Measurements from ENCODE around the gene DCDC2. TPM values are rescaled to one million over a fixed set of nuclear protein-coding genes. Genes with fewer than 3 reads are reported as not detected.
"Not testable (repeated sequence)": the region's sequence is repeated elsewhere in the genome, so short reads cannot be mapped to it uniquely, and the experiment has no call there.

Gene DCDC2
- total and polyA plus RNA-seq, 7 donors: under 0.01 to 1.6 (median 0.53) TPM; not detected in 3

DNA sequence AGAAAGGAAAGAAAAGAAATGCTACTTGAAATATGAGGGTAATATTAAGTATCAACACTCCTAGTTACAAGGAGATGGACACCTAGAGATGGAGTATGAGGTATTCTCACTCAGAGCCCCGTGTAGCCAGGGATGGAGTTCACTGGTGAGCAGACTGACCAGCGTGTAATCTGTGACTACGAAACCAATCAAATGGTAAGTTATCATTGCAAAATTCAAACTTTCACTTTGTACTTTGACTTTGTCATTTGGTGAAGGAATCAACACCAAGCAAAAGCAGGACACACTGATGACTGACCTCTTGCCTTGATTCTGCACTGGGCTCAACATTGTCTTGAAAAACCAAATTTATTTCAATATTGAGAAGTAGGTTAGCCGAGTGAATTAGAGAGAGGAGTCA, 51.8 kb downstream of the DCDC2 start:
- intact Hi-C loops (cut with DNase I): no loop called here
- TF ChIP-seq, protein P1, sequence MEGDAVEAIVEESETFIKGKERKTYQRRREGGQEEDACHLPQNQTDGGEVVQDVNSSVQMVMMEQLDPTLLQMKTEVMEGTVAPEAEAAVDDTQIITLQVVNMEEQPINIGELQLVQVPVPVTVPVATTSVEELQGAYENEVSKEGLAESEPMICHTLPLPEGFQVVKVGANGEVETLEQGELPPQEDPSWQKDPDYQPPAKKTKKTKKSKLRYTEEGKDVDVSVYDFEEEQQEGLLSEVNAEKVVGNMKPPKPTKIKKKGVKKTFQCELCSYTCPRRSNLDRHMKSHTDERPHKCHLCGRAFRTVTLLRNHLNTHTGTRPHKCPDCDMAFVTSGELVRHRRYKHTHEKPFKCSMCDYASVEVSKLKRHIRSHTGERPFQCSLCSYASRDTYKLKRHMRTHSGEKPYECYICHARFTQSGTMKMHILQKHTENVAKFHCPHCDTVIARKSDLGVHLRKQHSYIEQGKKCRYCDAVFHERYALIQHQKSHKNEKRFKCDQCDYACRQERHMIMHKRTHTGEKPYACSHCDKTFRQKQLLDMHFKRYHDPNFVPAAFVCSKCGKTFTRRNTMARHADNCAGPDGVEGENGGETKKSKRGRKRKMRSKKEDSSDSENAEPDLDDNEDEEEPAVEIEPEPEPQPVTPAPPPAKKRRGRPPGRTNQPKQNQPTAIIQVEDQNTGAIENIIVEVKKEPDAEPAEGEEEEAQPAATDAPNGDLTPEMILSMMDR (IDR thresholded peaks at IDR 0.05): no peak
- TF ChIP-seq POLR2AphosphoS5 (IDR thresholded peaks at IDR 0.05): no peak
- no peak for TF ChIP-seq EP300 (IDR thresholded peaks at IDR 0.05)
- no peak for TF ChIP-seq POLR2A (IDR thresholded peaks at IDR 0.05)

DNA sequence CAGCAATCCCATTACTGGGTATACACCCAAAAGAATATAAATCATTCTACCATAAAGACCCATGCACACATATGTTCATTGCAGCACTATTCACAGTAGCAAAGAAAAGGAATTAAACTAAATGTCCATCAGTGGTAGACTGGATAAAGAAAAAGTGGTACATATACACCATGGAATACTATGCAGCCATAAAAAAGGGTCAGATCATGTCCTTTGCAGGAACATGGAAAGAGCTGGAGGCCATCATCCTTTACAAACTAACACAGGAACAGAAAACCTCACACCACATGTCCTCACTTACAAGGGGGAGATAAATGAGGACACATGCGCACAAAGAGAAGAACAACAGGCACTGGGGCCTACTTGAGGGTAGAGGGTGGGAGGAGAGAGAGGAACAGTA, 60.9 kb downstream of the DCDC2 start:
- no peak overlapping the region for H3K4me3 ChIP-seq
- 69 to 100% methylated on average over 1 of the region's 1 CpG for WGBS, 2 donors
- intact Hi-C loops (cut with DNase I): no loop called here
- H3K9me3 ChIP-seq: peaks cover 0 to 3% (median 0%) of the 10 kb centered on the region in 4 donors
- no peaks in the 10 kb centered on the region for H3K27me3 ChIP-seq
- no peaks in the 10 kb centered on the region for H3K4me1 ChIP-seq
- TF ChIP-seq POLR2A (IDR thresholded peaks at IDR 0.05) (no peak), POLR2AphosphoS5 (IDR thresholded peaks at IDR 0.05) (no peak), EP300 (IDR thresholded peaks at IDR 0.05) (no peak)
- TF ChIP-seq, protein P1 (IDR thresholded peaks at IDR 0.05): no peak
- H3K27ac ChIP-seq: no peak overlapping the region
- H3K36me3 ChIP-seq: no peaks in the 10 kb centered on the region
- no peak for DNase-seq

More for the DNA sequence above, 51.8 kb downstream of the DCDC2 start:
- no peak overlapping the region for H3K27ac ChIP-seq
- H3K9me3 ChIP-seq: no peaks in the 10 kb centered on the region
- DNase-seq: no peak
- no peaks in the 10 kb centered on the region for H3K4me1 ChIP-seq
- WGBS, 2 donors: 88 to 91% methylated on average over 4 of the region's 4 CpGs
- no peaks in the 10 kb centered on the region for H3K27me3 ChIP-seq
- H3K4me3 ChIP-seq: no peak overlapping the region
- no peaks in the 10 kb centered on the region for H3K36me3 ChIP-seq

DNA sequence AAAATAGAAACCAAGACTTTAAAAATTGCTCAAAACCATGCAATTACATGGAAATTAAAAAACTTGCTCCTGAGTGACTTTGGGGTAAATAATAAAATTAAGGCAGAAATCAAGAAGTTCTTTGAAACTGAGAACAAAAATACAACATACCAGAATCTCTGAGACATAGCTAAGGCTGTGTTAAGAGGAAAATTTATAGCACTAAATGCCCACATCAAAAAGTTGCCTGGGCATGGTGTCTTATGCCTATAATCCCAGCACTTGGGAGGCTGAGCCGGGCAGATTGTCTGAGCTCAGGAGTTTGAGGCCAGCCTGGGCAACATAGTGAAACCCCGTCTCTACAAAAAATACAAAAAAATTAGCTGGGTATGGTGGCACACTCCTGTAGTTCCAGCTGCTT, 64.0 kb downstream of the DCDC2 start:
- H3K27ac ChIP-seq; H3K36me3 ChIP-seq; H3K4me1 ChIP-seq; H3K4me3 ChIP-seq; intact Hi-C loops (cut with DNase I); H3K27me3 ChIP-seq; H3K9me3 ChIP-seq; DNase-seq: not testable (repeated sequence)
- WGBS, 2 donors: 95% methylated on average over 2 of the region's 2 CpGs

DNA sequence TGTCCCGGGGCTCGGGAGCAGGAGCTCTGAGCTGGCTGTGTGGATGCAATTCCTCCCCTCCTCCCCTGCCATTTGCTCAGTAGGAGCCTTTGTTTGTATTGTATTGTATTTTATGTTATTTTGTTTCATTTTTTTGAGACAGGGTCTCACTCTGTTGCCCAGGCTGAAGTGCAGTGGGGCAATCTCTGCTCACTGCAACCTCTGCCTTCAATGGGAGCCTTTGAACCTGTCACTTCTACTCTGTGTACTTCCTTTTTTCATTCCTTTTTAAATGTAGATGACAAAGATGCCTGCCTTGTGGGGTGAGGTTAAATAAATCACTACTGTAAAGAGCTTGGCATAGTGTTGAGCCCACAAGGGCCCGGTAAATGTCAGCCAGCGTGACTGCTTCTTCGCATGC, 70.6 kb downstream of the DCDC2 start:
- 94 to 95% methylated on average over 5 of the region's 5 CpGs for WGBS, 2 donors
- TF ChIP-seq POLR2A (IDR thresholded peaks at IDR 0.05): no peak
- no peak for TF ChIP-seq POLR2AphosphoS5 (IDR thresholded peaks at IDR 0.05)
- no peak for TF ChIP-seq EP300 (IDR thresholded peaks at IDR 0.05)
- TF ChIP-seq, protein P1 (IDR thresholded peaks at IDR 0.05): no peak
- Histone ChIP-seq H3K4me1 (peaks cover 0 to 13% (median 6%) of the 10 kb centered on the region in 4 donors), H3K4me3 (no peak overlapping the region), H3K27ac (no peak overlapping the region), H3K9me3 (no peaks in the 10 kb centered on the region), H3K27me3 (no peaks in the 10 kb centered on the region), H3K36me3 (no peaks in the 10 kb centered on the region)
- intact Hi-C loops (cut with DNase I): loop anchor here (10.0 kb wide), 1 partner anchor 98 kb away; no protein-coding TSS in a partner anchor
- no peak for DNase-seq

DNA sequence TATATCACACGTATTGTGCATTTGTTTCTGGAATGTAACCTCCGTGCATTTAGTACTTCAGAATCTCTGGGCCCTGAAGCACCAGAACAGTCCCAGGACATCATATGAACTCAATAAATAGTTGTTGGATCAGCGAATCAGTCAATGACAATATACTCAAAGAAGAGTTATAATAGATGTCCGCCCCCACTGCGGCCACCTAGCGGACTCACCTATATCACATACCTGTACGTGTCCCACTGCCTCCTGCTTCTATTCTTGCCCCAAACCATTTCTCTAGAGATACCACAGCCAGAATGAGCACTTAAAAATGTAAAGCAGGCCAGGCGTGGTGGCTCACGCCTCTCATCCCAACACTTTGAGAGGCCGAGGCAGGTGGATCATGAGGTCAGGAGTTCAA, 73.9 kb downstream of the DCDC2 start:
- WGBS, 2 donors: 75 to 82% methylated on average over 10 of the region's 10 CpGs
- Histone ChIP-seq H3K4me1 (peaks cover 0 to 13% (median 6%) of the 10 kb centered on the region in 4 donors), H3K27me3 (no peaks in the 10 kb centered on the region), H3K27ac (no peak overlapping the region), H3K4me3 (no peak overlapping the region), H3K36me3 (no peaks in the 10 kb centered on the region), H3K9me3 (no peaks in the 10 kb centered on the region)
- DNase-seq: no peak
- intact Hi-C loops (cut with DNase I): loop anchor here (10.0 kb wide), 1 partner anchor 101 kb away; no protein-coding TSS in a partner anchor
- TF ChIP-seq POLR2AphosphoS5 (IDR thresholded peaks at IDR 0.05) (no peak), POLR2A (IDR thresholded peaks at IDR 0.05) (no peak), EP300 (IDR thresholded peaks at IDR 0.05) (no peak)
- TF ChIP-seq, protein P1 (IDR thresholded peaks at IDR 0.05): no peak

All from sigmoid colon (tissue), 7 donors.